HepG2 (cell line): ENCODE measurements around the gene GTF3C5. TPM values are rescaled to one million over a fixed set of nuclear protein-coding genes. Genes with fewer than 3 reads are reported as not detected.

Experiments used
- ATAC-seq: fragments of 200-7000 bp; cut with Tn5 transposase; 3 replicates; pipeline ENCODE4 v1.9.1; 2020; ENCODE audit warnings: mild to moderate bottlenecking, moderate library complexity
- BruUV-seq: library from RNA; stranded (reverse); fragments of 400-500 nt; replicated peaks from 2 replicates; lab custom pipeline; 2021; lab: Mats Ljungman, UMichigan
- CTCF ChIA-PET: fragments of 300-600 bp; formaldehyde crosslinking; extraction: SDS; loops from one replicate; lab custom pipeline; 2021; ENCODE audit warnings: low total read pairs, inconsistent platforms, low intra/inter-chr PET ratio; lab: Yijun Ruan, JAX
- POLR2A ChIA-PET: fragments of 350-600 bp; sonication (Branson Sonifier 250); formaldehyde crosslinking; loops from one replicate; lab custom pipeline; 2020; ENCODE audit warnings: antibody characterized with exemption, inconsistent platforms; lab: Yijun Ruan, JAX
- DNase-seq: peaks from one replicate; pipeline ENCODE4 v3.0.0-alpha.2; 2015; ENCODE audit warnings: low spot score
- FAIRE-seq: peaks from 3 replicates; lab custom pipeline; 2011; peaks lifted over from hg19 to GRCh38; lab: Jason Lieb, UNC
- H2AFZ ChIP-seq: one replicate; pipeline ENCODE4 v1.6.1; 2011; ENCODE audit warnings: low read length, inconsistent platforms
- H3K27ac ChIP-seq: fragments of 300-600 bp; 3 replicates; pipeline ENCODE4 v1.8.0; 2011; ENCODE audit warnings: mixed run types, mild to moderate bottlenecking, mixed read lengths, low read length, inconsistent platforms; ENCODE audit not compliant: insufficient read depth; ENCODE audit errors: extremely low read length
- H3K27me3 ChIP-seq, 2 experiments: fragments of 200-600 bp in 1 of 2; 2 replicates in 1 of 2; 3 replicates in 1 of 2; pipeline versions ENCODE4 v1.6.0 to v1.8.0; 2011; ENCODE audit warnings: low read length in 2 of 2, mild to moderate bottlenecking in 2 of 2, moderate library complexity in 2 of 2, inconsistent platforms in 1 of 2; ENCODE audit not compliant: insufficient read depth in 2 of 2, control insufficient read depth in 1 of 2
- H3K36me3 ChIP-seq, 2 experiments: fragments of 200-600 bp in 1 of 2; replicated peaks in 1 of 2; 2 replicates in 1 of 2; 3 replicates in 1 of 2; pipeline versions ENCODE4 v1.5.1 to v1.8.0; 2011; ENCODE audit warnings: low read length in 2 of 2, inconsistent platforms in 1 of 2; ENCODE audit not compliant: insufficient read depth in 2 of 2, control insufficient read depth in 1 of 2
- H3K4me1 ChIP-seq: 2 replicates; pipeline ENCODE4 v1.5.1; 2012; ENCODE audit warnings: low read length, inconsistent platforms; ENCODE audit not compliant: insufficient read depth
- H3K4me2 ChIP-seq: 2 replicates; pipeline ENCODE4 v1.6.0; 2011; ENCODE audit warnings: low read depth, low read length, inconsistent platforms
- H3K4me3 ChIP-seq, 3 experiments: fragments of 200-600 bp in 1 of 3; sonication (generic), shearing (Covaris generic) in 1 of 3; replicated peaks in 1 of 3; 2 replicates each; pipeline ENCODE4 v1.5.1; 2011 to 2016; ENCODE audit warnings: low read length in 3 of 3, inconsistent platforms in 2 of 3, low read depth in 2 of 3, mild to moderate bottlenecking in 2 of 3, control low read depth in 1 of 3, mixed read lengths in 1 of 3; ENCODE audit not compliant: insufficient read depth in 1 of 3
- H3K79me2 ChIP-seq: one replicate; pipeline ENCODE4 v1.6.1; 2011; ENCODE audit warnings: low read length, inconsistent platforms; ENCODE audit not compliant: insufficient read depth
- H3K9ac ChIP-seq: 2 replicates; pipeline ENCODE4 v1.6.0; 2011; ENCODE audit warnings: mild to moderate bottlenecking, low read depth, low read length, inconsistent platforms; ENCODE audit not compliant: insufficient read depth
- H3K9me3 ChIP-seq: 2 replicates; pipeline ENCODE4 v1.5.1; 2012; ENCODE audit warnings: mild to moderate bottlenecking, low read length
- H4K20me1 ChIP-seq: 2 replicates; pipeline ENCODE4 v1.6.0; 2011; ENCODE audit warnings: inconsistent platforms, mild to moderate bottlenecking, low read length, moderate library complexity; ENCODE audit not compliant: insufficient read depth
- ARID3A ChIP-seq: IDR thresholded peaks from 2 replicates; pipeline ENCODE4 v1.6.1; 2012; ENCODE audit warnings: low read depth, low read length, improper control_type of control experiment
- BRCA1 ChIP-seq: sonication (generic); formaldehyde crosslinking; IDR thresholded peaks from 2 replicates; pipeline ENCODE4 v1.4.0; 2020; ENCODE audit warnings: missing genetic modification reagents
- E2F5 ChIP-seq: sonication (generic); formaldehyde crosslinking; conservative IDR thresholded peaks from 2 replicates; pipeline ENCODE4 v1.4.0; 2020; ENCODE audit warnings: missing genetic modification reagents
- HDAC6 ChIP-seq: fragments of 200-600 bp; sonication (generic); IDR thresholded peaks from 2 replicates; pipeline ENCODE4 v1.7.0; 2017; ENCODE audit warnings: mild to moderate bottlenecking, antibody characterized with exemption, low read length, low read depth
- MYC ChIP-seq: sonication (generic); formaldehyde crosslinking; IDR thresholded peaks from 2 replicates; pipeline ENCODE4 v1.9.0; 2021; ENCODE audit warnings: missing genetic modification reagents, borderline replicate concordance
- NFYB ChIP-seq: sonication (generic); formaldehyde crosslinking; IDR thresholded peaks from 2 replicates; pipeline ENCODE4 v1.4.0; 2020; ENCODE audit warnings: missing genetic modification reagents
- NKX3-1 ChIP-seq: sonication (generic); formaldehyde crosslinking; IDR thresholded peaks from 2 replicates; pipeline ENCODE4 v1.5.0; 2020; ENCODE audit warnings: missing genetic modification reagents
- POLR2AphosphoS5 ChIP-seq: IDR thresholded peaks from 2 replicates; pipeline ENCODE4 v1.6.1; 2012; ENCODE audit warnings: low read depth, low read length
- PRMT3 ChIP-seq: sonication (generic); formaldehyde crosslinking; IDR thresholded peaks from 2 replicates; pipeline ENCODE4 v1.8.1; 2022; ENCODE audit warnings: low read depth, mild to moderate bottlenecking, moderate library complexity, missing genetic modification reagents, borderline replicate concordance
- TCF7L2 ChIP-seq: IDR thresholded peaks from 2 replicates; pipeline ENCODE4 v1.6.1; 2011; ENCODE audit warnings: mild to moderate bottlenecking, low read depth, low read length, moderate library complexity
- UBTF ChIP-seq: sonication (generic); formaldehyde crosslinking; IDR thresholded peaks from 2 replicates; pipeline ENCODE4 v1.4.0; 2020; ENCODE audit warnings: mild to moderate bottlenecking, missing genetic modification reagents
- ZNF382 ChIP-seq: sonication (generic); formaldehyde crosslinking; IDR thresholded peaks from 2 replicates; pipeline ENCODE4 v1.5.0; 2020; ENCODE audit warnings: missing genetic modification reagents, mild to moderate bottlenecking, borderline replicate concordance
- ZNF552 ChIP-seq: sonication (generic); formaldehyde crosslinking; IDR thresholded peaks from 2 replicates; pipeline ENCODE4 v1.9.0; 2022; ENCODE audit warnings: missing genetic modification reagents, mild to moderate bottlenecking, borderline replicate concordance
- ZSCAN22 ChIP-seq: sonication (generic); formaldehyde crosslinking; IDR thresholded peaks from 2 replicates; pipeline ENCODE4 v1.4.0; 2020; ENCODE audit warnings: mild to moderate bottlenecking, missing genetic modification reagents
- WGBS: methylation state at CpG from one replicate; pipeline ENCODE4 v1.1.6; 2017; ENCODE audit warnings: low lambda C conversion rate; 5-methylcytosine and 5-hydroxymethylcytosine counted together
- in situ Hi-C: cut with HindIII; loops from 2 replicates; pipeline ENCODE4 v1.10.0; 2017; ENCODE audit warnings: low pct_unique_long_range_greater_than_20kb; ENCODE audit not compliant: extremely low pct_ligation_motif_present
- intact Hi-C: fragments of 100-400 bp; cut with micrococcal nuclease; formaldehyde crosslinking; loops from one replicate; pipeline ENCODE4 v1.10.0; 2022; ENCODE audit not compliant: unreplicated experiment
- polyA plus RNA-seq, 8 experiments: library from polyadenylated mRNA; depleted of rRNA in 3 of 8; stranded (reverse) in 7 of 8; unstranded in 1 of 8; fragments of >200 nt; fragmentation: Illumina TruSeq in 4 of 8; extraction: Trizol in 4 of 8; gene quantifications; 2 replicates each; pipeline versions ENCODE4 v1.2.1 to v1.2.3, GENCODE V29; 2011 to 2016; ENCODE audit warnings: low read depth in 4 of 8, missing spikeins in 1 of 8, mixed read lengths in 1 of 8; ENCODE audit not compliant: insufficient read depth in 1 of 8
- total RNA-seq, 5 experiments: library from RNA; depleted of rRNA; stranded (reverse); fragments of >200 nt; fragmentation: Illumina TruSeq; extraction: Trizol; gene quantifications; 2 replicates each; pipeline ENCODE4 v1.2.3, GENCODE V29; 2016; ENCODE audit warnings: low read depth in 1 of 5

GTF3C5 gene
- total and polyA plus RNA-seq, 2 of the 13 experiments (the other 11 are each of a cell fraction or from before 2014, with no cell fraction given), result 66.9 to 92.6 TPM

DNA sequence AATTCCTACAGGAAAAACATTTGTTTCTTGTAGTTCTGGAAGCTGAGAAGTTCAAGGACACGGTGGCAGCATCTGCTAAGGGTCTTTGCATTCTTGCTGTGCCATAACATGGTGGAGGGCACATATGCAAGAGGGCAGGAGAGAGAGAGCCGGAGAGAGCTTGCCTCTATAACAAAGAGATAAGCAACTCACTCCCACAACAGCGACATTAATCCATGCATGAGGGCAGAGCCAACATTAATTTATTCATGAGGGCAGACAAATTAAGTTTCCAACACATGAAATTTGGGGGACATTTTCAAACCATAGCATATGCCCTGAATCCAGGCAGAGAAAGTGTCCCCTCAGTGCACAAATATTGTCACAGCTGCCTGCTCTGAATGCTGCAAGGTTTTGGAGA is 4.4 kb upstream of the GTF3C5 start (continued):
- TF ChIP-seq POLR2AphosphoS5, result no peak

DNA sequence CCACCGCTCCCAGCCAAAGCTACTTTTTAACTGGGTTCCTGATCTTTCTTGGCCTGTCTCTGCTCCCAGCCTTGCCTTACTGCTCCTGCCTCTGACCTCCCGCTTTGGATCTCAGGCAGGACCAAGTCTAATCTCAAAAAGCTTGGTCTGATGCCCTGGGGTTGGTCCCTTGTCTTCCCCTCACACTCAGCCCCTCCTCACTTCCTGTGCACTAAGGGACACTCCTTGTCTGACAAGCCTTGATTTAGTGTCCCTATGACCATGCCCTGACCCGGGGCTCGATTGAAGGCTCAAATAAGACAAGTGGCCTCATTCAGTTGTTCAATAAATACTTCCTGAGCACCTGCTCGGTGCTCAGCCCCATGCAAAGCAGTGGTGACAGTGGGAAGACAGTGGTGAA is 3.7 kb upstream of the GTF3C5 start:
- CTCF ChIA-PET, result no interaction called here

GRCh38 chr9:133028221-133028620 is 2.6 kb upstream of the GTF3C5 start:
- ChIA-PET POLR2A (no interaction called here), CTCF (no interaction called here)
- Histone ChIP-seq H3K36me3 (peaks cover 1 to 3% of the 10 kb centered on the region in 2 experiments; a peak in 3 of 5 replicates), H3K79me2 (peaks cover 27% of the 10 kb centered on the region), H3K9me3 (no peaks in the 10 kb centered on the region), H2AFZ (no peak overlapping the region), H4K20me1 (no peaks in the 10 kb centered on the region), H3K4me3 (no peak overlapping the region), H3K27ac (no peak overlapping the region), H3K9ac (no peak overlapping the region), H3K27me3 (peaks cover 0 to 6% of the 10 kb centered on the region in 2 experiments; a peak in 1 of 5 replicates), H3K4me2 (no peak overlapping the region), H3K4me1 (peaks cover 38% of the 10 kb centered on the region)
- intact Hi-C loops, result loop anchor here (5.0 kb wide), 1 partner anchor 119 kb away; no protein-coding TSS in a partner anchor
- no peak for DNase-seq
- 60% methylated on average over 1 of the region's 3 CpGs for WGBS
- no peak for FAIRE-seq
- in situ Hi-C loops, result no loop called here
- no peak for ATAC-seq
- no peak for TF ChIP-seq ARID3A
- no peak for TF ChIP-seq TCF7L2
- no peak for TF ChIP-seq ZSCAN22 (CRISPR knock-in tag)
- TF ChIP-seq UBTF (CRISPR knock-in tag), result no peak
- TF ChIP-seq BRCA1 (CRISPR knock-in tag), result no peak
- no peak for TF ChIP-seq E2F5
- no peak for TF ChIP-seq ZNF552 (CRISPR knock-in tag)
- TF ChIP-seq MYC (CRISPR knock-in tag), result no peak
- no peak for TF ChIP-seq NFYB (CRISPR knock-in tag)
- TF ChIP-seq HDAC6, result no peak
- no peak for TF ChIP-seq ZNF382 (CRISPR knock-in tag)
- BruUV-seq, result TSS peak; percentile 39

More for the DNA sequence above, 3.7 kb upstream of the GTF3C5 start:
- BruUV-seq, result no TSS peak
- Histone ChIP-seq H3K4me1 (peaks cover 38% of the 10 kb centered on the region), H3K27ac (no peak overlapping the region), H3K79me2 (peaks cover 16% of the 10 kb centered on the region), H3K4me3 (no peak overlapping the region), H3K27me3 (peaks cover 0 to 6% of the 10 kb centered on the region in 2 experiments; a peak in 1 of 5 replicates), H3K36me3 (no peaks in the 10 kb centered on the region), H3K9ac (no peak overlapping the region), H3K9me3 (no peaks in the 10 kb centered on the region), H4K20me1 (no peaks in the 10 kb centered on the region), H3K4me2 (no peak overlapping the region), H2AFZ (no peak overlapping the region)
- no peak for DNase-seq
- WGBS, result 46% methylated on average over 5 of the region's 5 CpGs
- POLR2A ChIA-PET, result no interaction called here
- ATAC-seq, result no peak
- no peak for TF ChIP-seq NKX3-1
- no peak for TF ChIP-seq PRMT3 (CRISPR knock-in tag)
- in situ Hi-C loops, result no loop called here
- no peak for FAIRE-seq
- intact Hi-C loops, result loop anchor here (5.0 kb wide), 1 partner anchor 120 kb away; no protein-coding TSS in a partner anchor
